ENCODE data around the gene KRT13. TPM values are rescaled to one million over a fixed set of nuclear protein-coding genes. Genes with fewer than 3 reads are reported as not detected.

KRT13 gene
- total RNA-seq, 1 experiment from 2014 or later: 45.8 TPM

DNA sequence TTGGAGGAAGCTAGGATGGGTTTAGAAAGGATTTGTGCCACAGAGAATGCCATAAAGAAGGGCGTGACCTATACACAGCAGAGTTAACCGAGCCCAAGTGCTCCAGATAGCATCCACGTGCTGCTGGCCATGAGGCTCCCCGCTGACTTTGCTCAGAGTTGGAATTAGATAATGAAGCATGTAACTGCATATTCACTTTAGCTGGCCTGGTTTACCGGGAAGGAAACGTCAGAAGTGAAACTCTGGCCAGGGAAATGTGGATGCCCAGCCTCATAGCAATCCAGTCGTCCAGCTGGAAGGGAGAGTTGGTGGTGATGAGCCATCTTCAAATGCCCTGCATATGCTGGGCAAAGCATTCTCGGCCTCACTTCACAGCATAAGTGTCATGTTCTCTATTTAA, 30.5 kb downstream of the KRT13 start:
- no peak for DNase-seq (ENCODE audit: low spot score)

DNA sequence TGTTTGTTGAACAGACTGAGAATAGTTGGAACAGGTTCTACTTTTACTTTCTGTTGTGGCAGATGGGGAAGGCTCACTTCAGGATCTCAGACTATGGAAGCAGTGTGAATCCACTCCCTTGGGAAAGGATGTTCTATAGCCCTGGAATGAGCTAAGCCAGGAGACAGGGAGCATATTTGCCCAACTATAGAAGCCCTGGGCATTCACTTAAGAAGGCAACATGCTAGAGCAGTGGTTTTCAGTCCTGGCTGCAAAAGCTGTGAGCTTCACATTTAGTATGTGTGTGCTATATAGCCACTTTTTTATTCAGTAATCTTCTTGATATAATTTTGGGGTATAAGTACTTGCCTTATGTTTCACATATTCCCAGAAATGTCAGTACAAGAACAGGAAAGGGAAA, 37.1 kb downstream of the KRT13 start:
- DNase-seq (ENCODE audit: low spot score): no peak

GRCh38 chr17:41467561-41467960, 37.9 kb downstream of the KRT13 start:
- no peak for DNase-seq (ENCODE audit: low spot score)

- no peak for DNase-seq (ENCODE audit: low spot score)
These were observed 38.4 kb downstream of the KRT13 start, which contains the start of gene KRT32 for GRCh38 chr17:41466988-41467387. Gene KRT32, minus strand, starts transcription at chr17:41467386. Its CDS starts 61 bp downstream, at chr17:41467325.

- no peak for DNase-seq (ENCODE audit: low spot score)
These were observed 40.7 kb downstream of the KRT13 start for GRCh38 chr17:41464682-41465081.

DNA sequence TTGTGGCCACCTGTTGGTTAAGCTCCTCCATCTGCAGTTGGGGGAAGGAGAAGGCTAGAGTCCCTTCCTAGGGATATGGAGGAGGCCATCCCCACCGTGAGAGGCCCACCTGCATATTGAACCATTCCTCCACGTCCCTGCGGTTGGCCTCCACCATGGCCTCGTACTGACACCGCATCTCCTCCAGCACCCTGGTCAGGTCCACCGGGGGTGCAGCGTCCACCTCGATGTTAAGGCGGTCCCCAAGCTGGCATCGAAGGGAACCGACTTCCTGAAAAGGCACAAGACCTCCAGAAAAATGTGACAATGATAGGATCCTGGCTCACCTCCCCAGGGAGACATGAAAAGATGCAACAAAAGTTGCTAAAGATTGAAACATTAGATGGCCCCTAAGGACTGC, 41.2 kb downstream of the KRT13 start:
- no peak for DNase-seq (ENCODE audit: low spot score)

DNA sequence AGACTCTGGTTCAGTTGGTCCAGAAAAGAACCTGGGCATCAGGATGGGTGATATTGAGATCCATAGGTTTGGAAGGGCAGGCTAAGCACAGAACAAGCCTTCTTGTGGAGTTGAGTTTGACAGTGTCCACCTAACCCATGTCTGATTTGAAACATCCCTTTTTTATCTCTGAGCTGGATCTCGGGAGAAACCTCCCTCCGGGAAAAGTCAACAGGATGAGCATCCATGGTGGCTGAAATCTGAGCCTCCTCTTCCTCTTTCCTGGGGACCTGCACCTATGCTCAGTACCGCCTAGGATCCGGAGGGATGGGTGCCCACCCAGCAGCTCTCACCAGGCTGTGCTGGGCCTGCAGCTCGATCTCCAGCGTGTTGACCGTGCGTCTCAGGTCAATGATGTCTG, 41.7 kb downstream of the KRT13 start:
- DNase-seq (ENCODE audit: low spot score): no peak

- DNase-seq (ENCODE audit: low spot score): no peak
These were observed 42.7 kb downstream of the KRT13 start for GRCh38 chr17:41462705-41463104.

DNA sequence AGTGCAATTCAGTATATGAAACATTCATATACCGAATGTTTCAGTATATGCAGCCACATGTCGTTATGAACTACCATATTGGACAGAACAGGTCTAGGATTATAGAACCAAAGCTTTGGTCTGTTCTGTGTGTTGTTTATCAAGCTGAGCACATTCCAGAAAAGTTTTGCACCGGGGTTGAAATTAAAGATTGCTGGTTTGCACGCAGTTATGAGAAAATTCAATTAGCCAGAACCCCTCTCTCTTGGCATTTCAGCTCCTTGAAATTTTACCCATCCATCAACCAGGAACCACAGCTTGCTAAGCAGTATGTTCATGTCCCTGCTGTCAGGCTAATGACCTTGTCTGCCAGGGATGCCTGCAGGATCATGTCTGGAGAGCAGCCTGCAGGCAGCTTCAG, 47.7 kb downstream of the KRT13 start:
- no peak for DNase-seq (ENCODE audit: low spot score)

DNA sequence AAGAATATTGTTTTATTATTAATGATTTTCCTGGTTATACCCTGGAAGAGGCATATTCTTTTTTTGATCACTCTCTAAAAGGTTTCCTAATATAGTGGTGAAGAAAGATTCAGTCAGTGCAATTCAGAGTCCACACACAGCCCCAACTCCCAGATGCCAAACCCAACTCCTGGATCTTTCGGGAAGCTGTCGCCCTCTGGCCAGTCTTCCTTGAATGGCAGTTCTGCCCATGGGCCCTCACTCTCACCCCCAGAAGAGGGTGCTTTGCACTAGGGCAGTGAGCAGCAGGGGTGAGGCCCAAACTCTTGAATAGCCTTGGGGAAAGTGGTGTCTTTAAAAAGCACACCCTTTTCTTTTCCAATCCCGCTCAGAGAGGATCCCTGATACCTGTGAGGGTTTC, 49.2 kb downstream of the KRT13 start:
- peak; percentile 3 for DNase-seq (ENCODE audit: low spot score)

- DNase-seq (ENCODE audit: low spot score): no peak
These were observed 50.2 kb downstream of the KRT13 start for GRCh38 chr17:41455236-41455635.

DNA sequence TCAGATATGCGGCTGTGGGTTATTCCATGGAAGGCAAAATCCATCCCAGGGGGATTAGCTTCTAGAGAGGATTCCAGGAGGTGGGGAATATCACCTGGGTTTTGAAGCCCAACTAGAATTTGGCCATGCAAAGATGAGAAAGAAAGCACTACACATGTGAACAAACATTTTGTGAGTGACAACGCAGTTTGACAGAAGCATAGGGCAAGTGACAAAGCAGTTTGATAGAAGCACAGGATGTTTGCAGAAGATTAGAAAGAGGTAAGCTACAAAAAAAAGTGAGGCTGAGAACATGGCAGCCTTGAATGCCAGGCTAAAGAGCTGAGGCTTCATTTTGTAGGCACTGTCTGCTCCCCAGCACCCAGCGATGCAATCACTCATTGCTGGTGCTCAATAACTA, 52.3 kb downstream of the KRT13 start:
- no peak for DNase-seq (ENCODE audit: low spot score)

- no peak for DNase-seq (ENCODE audit: low spot score)
These were observed 53.1 kb downstream of the KRT13 start for GRCh38 chr17:41452281-41452680.

GRCh38 chr17:41451154-41451728, 54.2 kb downstream of the KRT13 start:
- no peak for DNase-seq (ENCODE audit: low spot score)

Small RNA genes within 50 kb of the gene (small RNA-seq; reads per million reads assigned to genes)
- 18.8 reads per million, percentile 91 among the genes with 10 or more reads in this experiment for gene RNU2-32P

Other genes starting within 250 kb of the KRT13 start
- not detected in 2 replicates for gene KRTAP9-6, start 240.2 kb downstream of the KRT13 start, total RNA-seq (2014; rRNA removed; shearing (Covaris generic))
- gene KRTAP9-7, start 229.9 kb downstream of the KRT13 start, total RNA-seq (2014; rRNA removed; shearing (Covaris generic)): not detected in 2 replicates
- not detected in 2 replicates for gene KRTAP29-1, start 202.8 kb downstream of the KRT13 start, total RNA-seq (2014; rRNA removed; shearing (Covaris generic))
- gene KRTAP16-1, start 196.3 kb downstream of the KRT13 start, total RNA-seq (2014; rRNA removed; shearing (Covaris generic)): not detected in 2 replicates
- gene KRTAP17-1, start 189.9 kb downstream of the KRT13 start, total RNA-seq (2014; rRNA removed; shearing (Covaris generic)): not detected in 2 replicates
- not detected in 2 replicates for gene KRT33A, start 154.8 kb downstream of the KRT13 start, total RNA-seq (2014; rRNA removed; shearing (Covaris generic))
- gene KRT33B, start 135.8 kb downstream of the KRT13 start, total RNA-seq (2014; rRNA removed; shearing (Covaris generic)): not detected in 2 replicates
- not detected in 2 replicates for gene KRT34, start 123.3 kb downstream of the KRT13 start, total RNA-seq (2014; rRNA removed; shearing (Covaris generic))
- not detected in 2 replicates for gene KRT31, start 108.0 kb downstream of the KRT13 start, total RNA-seq (2014; rRNA removed; shearing (Covaris generic))
- gene KRT37, start 81.0 kb downstream of the KRT13 start, total RNA-seq (2014; rRNA removed; shearing (Covaris generic)): not detected in 2 replicates
- gene KRT38, start 64.6 kb downstream of the KRT13 start, total RNA-seq (2014; rRNA removed; shearing (Covaris generic)): not detected in 2 replicates
- not detected in 2 replicates for gene KRT32, start 38.2 kb downstream of the KRT13 start, total RNA-seq (2014; rRNA removed; shearing (Covaris generic))
- not detected in 2 replicates for gene KRT35, start 24.5 kb downstream of the KRT13 start, total RNA-seq (2014; rRNA removed; shearing (Covaris generic))
- not detected in 2 replicates for gene KRT36, start 15.7 kb downstream of the KRT13 start, total RNA-seq (2014; rRNA removed; shearing (Covaris generic))
- gene KRT15, start 13.3 kb upstream of the KRT13 start, total RNA-seq (2014; rRNA removed; shearing (Covaris generic)): 14.1 and 15.9 TPM in 2 replicates
- gene KRT19, start 22.7 kb upstream of the KRT13 start, total RNA-seq (2014; rRNA removed; shearing (Covaris generic)): 2,402 and 2,405 TPM in 2 replicates
- gene KRT9, start 66.4 kb upstream of the KRT13 start, total RNA-seq (2014; rRNA removed; shearing (Covaris generic)): not detected in 2 replicates
- gene KRT14, start 81.3 kb upstream of the KRT13 start, total RNA-seq (2014; rRNA removed; shearing (Covaris generic)): not detected in 2 replicates
- 0.38 and 2.1 TPM in 2 replicates for gene KRT16, start 107.2 kb upstream of the KRT13 start, total RNA-seq (2014; rRNA removed; shearing (Covaris generic))
- 286 and 297 TPM in 2 replicates for gene KRT17, start 119.0 kb upstream of the KRT13 start, total RNA-seq (2014; rRNA removed; shearing (Covaris generic))
- gene EIF1, start 183.3 kb upstream of the KRT13 start, total RNA-seq (2014; rRNA removed; shearing (Covaris generic)): 81.6 and 91.6 TPM in 2 replicates
- not detected in 2 replicates for gene GAST, start 206.7 kb upstream of the KRT13 start, total RNA-seq (2014; rRNA removed; shearing (Covaris generic))
- gene HAP1, start 229.0 kb upstream of the KRT13 start, total RNA-seq (2014; rRNA removed; shearing (Covaris generic)): not detected in 2 replicates

All from HT-29 (cell line).